ENCODE data around the gene ALS2.
"Not testable (repeated sequence)": the region's sequence is repeated elsewhere in the genome, so short reads cannot be mapped to it uniquely, and the experiment has no call there.

The ALS2 gene

GRCh38 chr2:201671205-201671604, 109.5 kb downstream of the ALS2 start:
- H2BK120ac ChIP-seq (ENCODE audit: low read depth, low read length); H4K91ac ChIP-seq (ENCODE audit: low read length); H3K27ac ChIP-seq (ENCODE audit: low read length, poor library complexity, severe bottlenecking); H2BK5ac ChIP-seq (ENCODE audit: low read depth, low read length, poor library complexity, severe bottlenecking); H3K18ac ChIP-seq (ENCODE audit: low read depth in 1 of 2, low read length in 2 of 2); H2BK15ac ChIP-seq (ENCODE audit: low read depth, poor library complexity, severe bottlenecking); H3K14ac ChIP-seq (ENCODE audit: low read length in 2 of 2); H3K27me3 ChIP-seq (ENCODE audit: control insufficient read depth in 1 of 2, insufficient read depth in 1 of 2, low read length in 2 of 2); H3K23ac ChIP-seq (ENCODE audit: low read length in 2 of 2); DNase-seq; H4K8ac ChIP-seq (ENCODE audit: low read length); H3K36me3 ChIP-seq (ENCODE audit: control insufficient read depth in 1 of 2, insufficient read depth in 2 of 2, low read depth in 1 of 2, low read length in 2 of 2); H3K9me3 ChIP-seq (ENCODE audit: control insufficient read depth, low read length); H3K4me3 ChIP-seq (ENCODE audit: insufficient read depth in 1 of 2, low read depth in 1 of 2, low read length in 2 of 2); H3K4me2 ChIP-seq (ENCODE audit: low read length, poor library complexity, severe bottlenecking); H2AK5ac ChIP-seq (ENCODE audit: low read length, severe bottlenecking); H3K4ac ChIP-seq (ENCODE audit: low read depth in 1 of 2, low read length in 2 of 2); H2AFZ ChIP-seq (ENCODE audit: low read depth, low read length); H3K9ac ChIP-seq (ENCODE audit: low read length); H3K79me1 ChIP-seq (replicated peaks; ENCODE audit: low read length, poor library complexity, severe bottlenecking); H2BK12ac ChIP-seq (ENCODE audit: low read length in 2 of 2); H3K4me1 ChIP-seq (ENCODE audit: control insufficient read depth, insufficient read depth, low read depth, low read length): not testable (repeated sequence)
- WGBS, result 44% methylated on average over 3 of the region's 4 CpGs

DNA sequence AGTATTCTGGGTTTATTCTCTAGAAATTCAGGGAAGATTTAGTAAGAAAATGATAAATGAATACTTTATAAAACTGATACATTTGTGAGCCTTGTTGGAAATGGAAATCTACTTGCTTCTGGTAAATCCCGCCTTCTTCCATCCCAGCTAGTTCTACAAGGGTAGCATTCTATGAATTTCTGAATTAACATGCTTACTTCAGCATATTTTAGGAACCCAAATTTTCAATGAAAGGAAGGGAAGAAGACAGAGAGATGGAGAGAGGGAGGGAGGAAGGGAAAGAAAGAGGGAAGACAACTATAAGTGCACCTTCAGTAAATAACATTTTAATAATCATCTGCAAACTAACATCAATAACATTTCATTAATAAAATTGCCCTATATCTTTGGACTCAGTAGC, 110.9 kb downstream of the ALS2 start:
- no peak overlapping the region for H2BK5ac ChIP-seq (ENCODE audit: low read depth, low read length, poor library complexity, severe bottlenecking)
- no peak overlapping the region for H3K18ac ChIP-seq (ENCODE audit: low read depth in 1 of 2, low read length in 2 of 2)
- H3K4me2 ChIP-seq (ENCODE audit: low read length, poor library complexity, severe bottlenecking), result no peak overlapping the region
- no peak overlapping the region for H4K91ac ChIP-seq (ENCODE audit: low read length)
- no peak overlapping the region for H3K14ac ChIP-seq (ENCODE audit: low read length in 2 of 2)
- no peak overlapping the region for H2AK5ac ChIP-seq (ENCODE audit: low read length, severe bottlenecking)
- H3K9ac ChIP-seq (ENCODE audit: low read length), result no peak overlapping the region
- no peak overlapping the region for H3K4ac ChIP-seq (ENCODE audit: low read depth in 1 of 2, low read length in 2 of 2)
- H3K9me3 ChIP-seq (ENCODE audit: control insufficient read depth, low read length), result no peaks in the 10 kb centered on the region
- no peak overlapping the region for H3K27ac ChIP-seq (ENCODE audit: low read length, poor library complexity, severe bottlenecking)
- H3K36me3 ChIP-seq (ENCODE audit: control insufficient read depth in 1 of 2, insufficient read depth in 2 of 2, low read depth in 1 of 2, low read length in 2 of 2), result no peaks in the 10 kb centered on the region
- H2BK120ac ChIP-seq (ENCODE audit: low read depth, low read length), result no peak overlapping the region
- H3K23ac ChIP-seq (ENCODE audit: low read length in 2 of 2), result no peak overlapping the region
- no peak overlapping the region for H4K8ac ChIP-seq (ENCODE audit: low read length)
- H3K27me3 ChIP-seq (ENCODE audit: control insufficient read depth in 1 of 2, insufficient read depth in 1 of 2, low read length in 2 of 2), result no peaks in the 10 kb centered on the region
- H3K79me1 ChIP-seq (replicated peaks; ENCODE audit: low read length, poor library complexity, severe bottlenecking), result no peaks in the 10 kb centered on the region
- no peak overlapping the region for H3K4me3 ChIP-seq (ENCODE audit: insufficient read depth in 1 of 2, low read depth in 1 of 2, low read length in 2 of 2)
- no CpG with 5 or more reads among the region's 1 CpG for WGBS
- H2AFZ ChIP-seq (ENCODE audit: low read depth, low read length), result no peak overlapping the region
- H2BK15ac ChIP-seq (ENCODE audit: low read depth, poor library complexity, severe bottlenecking), result no peak overlapping the region
- no peak for DNase-seq
- H3K4me1 ChIP-seq (ENCODE audit: control insufficient read depth, insufficient read depth, low read depth, low read length), result peaks cover 2% of the 10 kb centered on the region
- H2BK12ac ChIP-seq (ENCODE audit: low read length in 2 of 2), result no peak overlapping the region

- Histone ChIP-seq H3K79me1 (replicated peaks; ENCODE audit: low read length, poor library complexity, severe bottlenecking) (no peaks in the 10 kb centered on the region), H3K9me3 (ENCODE audit: control insufficient read depth, low read length) (no peaks in the 10 kb centered on the region), H2AK5ac (ENCODE audit: low read length, severe bottlenecking) (no peak overlapping the region), H2BK12ac (ENCODE audit: low read length in 2 of 2) (no peak overlapping the region), H3K27ac (ENCODE audit: low read length, poor library complexity, severe bottlenecking) (no peak overlapping the region), H3K4me1 (ENCODE audit: control insufficient read depth, insufficient read depth, low read depth, low read length) (no peaks in the 10 kb centered on the region), H4K8ac (ENCODE audit: low read length) (no peak overlapping the region), H3K4me2 (ENCODE audit: low read length, poor library complexity, severe bottlenecking) (no peak overlapping the region), H2BK120ac (ENCODE audit: low read depth, low read length) (no peak overlapping the region), H3K14ac (ENCODE audit: low read length in 2 of 2) (no peak overlapping the region), H4K91ac (ENCODE audit: low read length) (no peak overlapping the region), H3K18ac (ENCODE audit: low read depth in 1 of 2, low read length in 2 of 2) (no peak overlapping the region), H2BK5ac (ENCODE audit: low read depth, low read length, poor library complexity, severe bottlenecking) (no peak overlapping the region), H3K4me3 (ENCODE audit: insufficient read depth in 1 of 2, low read depth in 1 of 2, low read length in 2 of 2) (no peak overlapping the region), H2BK15ac (ENCODE audit: low read depth, poor library complexity, severe bottlenecking) (no peak overlapping the region), H3K27me3 (ENCODE audit: control insufficient read depth in 1 of 2, insufficient read depth in 1 of 2, low read length in 2 of 2) (no peaks in the 10 kb centered on the region), H2AFZ (ENCODE audit: low read depth, low read length) (no peak overlapping the region), H3K9ac (ENCODE audit: low read length) (no peak overlapping the region), H3K4ac (ENCODE audit: low read depth in 1 of 2, low read length in 2 of 2) (no peak overlapping the region), H3K36me3 (ENCODE audit: control insufficient read depth in 1 of 2, insufficient read depth in 2 of 2, low read depth in 1 of 2, low read length in 2 of 2) (no peaks in the 10 kb centered on the region), H3K23ac (ENCODE audit: low read length in 2 of 2) (no peak overlapping the region)
- no peak for DNase-seq
- over 99% methylated on average over 3 of the region's 3 CpGs for WGBS
These were observed 112.3 kb downstream of the ALS2 start for GRCh38 chr2:201668402-201668910.

GRCh38 chr2:201664334-201664733, 116.4 kb downstream of the ALS2 start:
- Histone ChIP-seq H3K9me3 (ENCODE audit: control insufficient read depth, low read length) (no peaks in the 10 kb centered on the region), H3K79me1 (replicated peaks; ENCODE audit: low read length, poor library complexity, severe bottlenecking) (no peaks in the 10 kb centered on the region), H2BK120ac (ENCODE audit: low read depth, low read length) (no peak overlapping the region), H3K27ac (ENCODE audit: low read length, poor library complexity, severe bottlenecking) (no peak overlapping the region), H4K91ac (ENCODE audit: low read length) (no peak overlapping the region), H3K18ac (ENCODE audit: low read depth in 1 of 2, low read length in 2 of 2) (no peak overlapping the region), H3K4me3 (ENCODE audit: insufficient read depth in 1 of 2, low read depth in 1 of 2, low read length in 2 of 2) (no peak overlapping the region), H2AFZ (ENCODE audit: low read depth, low read length) (no peak overlapping the region), H3K23ac (ENCODE audit: low read length in 2 of 2) (no peak overlapping the region), H2BK5ac (ENCODE audit: low read depth, low read length, poor library complexity, severe bottlenecking) (no peak overlapping the region), H3K4ac (ENCODE audit: low read depth in 1 of 2, low read length in 2 of 2) (no peak overlapping the region), H2AK5ac (ENCODE audit: low read length, severe bottlenecking) (no peak overlapping the region), H4K8ac (ENCODE audit: low read length) (no peak overlapping the region), H3K14ac (ENCODE audit: low read length in 2 of 2) (no peak overlapping the region), H3K9ac (ENCODE audit: low read length) (no peak overlapping the region), H3K27me3 (ENCODE audit: control insufficient read depth in 1 of 2, insufficient read depth in 1 of 2, low read length in 2 of 2) (no peaks in the 10 kb centered on the region), H3K4me2 (ENCODE audit: low read length, poor library complexity, severe bottlenecking) (no peak overlapping the region), H2BK15ac (ENCODE audit: low read depth, poor library complexity, severe bottlenecking) (no peak overlapping the region), H3K4me1 (ENCODE audit: control insufficient read depth, insufficient read depth, low read depth, low read length) (no peaks in the 10 kb centered on the region), H3K36me3 (ENCODE audit: control insufficient read depth in 1 of 2, insufficient read depth in 2 of 2, low read depth in 1 of 2, low read length in 2 of 2) (no peaks in the 10 kb centered on the region), H2BK12ac (ENCODE audit: low read length in 2 of 2) (no peak overlapping the region)
- 80% methylated on average over 6 of the region's 8 CpGs for WGBS
- no peak for DNase-seq

Measured in mesenchymal stem cell (in vitro differentiated cells and primary cell).